Adrenal gland (tissue), 5 donors: ENCODE measurements around the gene VPS13D.

Experiments
- CTCF ChIP-seq, 6 experiments: fragments of 450-650 bp in 4 of 6; fragments of 200-600 bp in 2 of 6; sonication (generic) in 1 of 6; IDR thresholded peaks; 1 replicate in 5 of 6; 2 replicates in 1 of 6; pipeline versions ENCODE4 v1.5.1 to v1.8.0; 2016 to 2021; ENCODE audit warnings: antibody characterized with exemption in 6 of 6, mild to moderate bottlenecking in 2 of 6, moderate library complexity in 1 of 6
- POLR2A ChIP-seq, 2 donors: fragments of 450-650 bp; IDR thresholded peaks; one replicate each; pipeline ENCODE4 v1.6.1; 2017; ENCODE audit warnings: antibody characterized with exemption in 2 of 2, mild to moderate bottlenecking in 2 of 2, moderate library complexity in 1 of 2
- donor health status: DM: no; HTN: no; CAD: no.

- no peak for TF ChIP-seq CTCF (IDR thresholded peaks at IDR 0.05)
- no peak for TF ChIP-seq POLR2A (IDR thresholded peaks at IDR 0.05)
Observed at GRCh38 chr1:12258272-12258671, 28.4 kb downstream of the VPS13D start.
